Omental fat pad (tissue), 4 donors: ENCODE results near the gene DCC. TPM values are rescaled to one million over a fixed set of nuclear protein-coding genes. Genes with fewer than 3 reads are reported as not detected.

Experiments
- ATAC-seq: fragments of 150-250 bp; one replicate; pipeline ENCODE4 v1.9.1; 2016; ENCODE audit warnings: mild to moderate bottlenecking, moderate library complexity; ENCODE audit not compliant: low FRiP score
- DNase-seq: peaks from one replicate; pipeline ENCODE4 v3.0.0-alpha.2; 2019; ENCODE audit warnings: low spot score
- CTCF ChIP-seq, 3 donors: fragments of 450-650 bp; IDR thresholded peaks; one replicate each; pipeline ENCODE4 v1.5.1; 2016 to 2017; ENCODE audit warnings: antibody characterized with exemption in 3 of 3, mild to moderate bottlenecking in 3 of 3, moderate library complexity in 2 of 3
- total RNA-seq, 4 donors: library from RNA; depleted of rRNA; stranded (reverse); fragments of >200 nt; gene quantifications; one replicate each; pipeline ENCODE4 v1.1.0, GENCODE V29; 2016

Gene DCC
- total RNA-seq, 4 donors from 2014 or later, result 0.12 to 0.63 TPM; not detected in 2

- no peak for DNase-seq
- no peak for TF ChIP-seq CTCF (IDR thresholded peaks at IDR 0.05)
- ATAC-seq, result no peak
Observed at GRCh38 chr18:53526101-53526870, 1186.3 kb downstream of the DCC start.

DNA sequence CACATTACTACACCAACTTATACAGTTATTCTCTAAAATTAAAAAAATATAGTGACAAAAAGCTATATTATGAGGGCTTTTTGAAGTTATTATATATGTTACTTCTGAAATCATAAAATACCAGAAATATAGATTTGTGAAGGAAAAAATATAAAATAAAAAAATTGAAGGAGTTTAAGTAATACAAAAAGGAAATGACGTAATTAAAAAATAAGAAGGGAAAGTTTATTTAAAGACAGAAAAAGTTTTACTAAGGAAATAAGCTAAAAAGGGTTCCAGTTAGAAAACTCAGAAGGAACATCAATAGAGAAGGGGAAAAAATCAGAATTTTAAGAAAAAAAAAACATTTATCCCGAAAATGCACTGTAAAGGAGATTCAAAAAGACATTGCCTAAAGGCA, 1187.4 kb downstream of the DCC start:
- no peak for ATAC-seq
- no peak for DNase-seq
- TF ChIP-seq CTCF (IDR thresholded peaks at IDR 0.05), result no peak

DNA sequence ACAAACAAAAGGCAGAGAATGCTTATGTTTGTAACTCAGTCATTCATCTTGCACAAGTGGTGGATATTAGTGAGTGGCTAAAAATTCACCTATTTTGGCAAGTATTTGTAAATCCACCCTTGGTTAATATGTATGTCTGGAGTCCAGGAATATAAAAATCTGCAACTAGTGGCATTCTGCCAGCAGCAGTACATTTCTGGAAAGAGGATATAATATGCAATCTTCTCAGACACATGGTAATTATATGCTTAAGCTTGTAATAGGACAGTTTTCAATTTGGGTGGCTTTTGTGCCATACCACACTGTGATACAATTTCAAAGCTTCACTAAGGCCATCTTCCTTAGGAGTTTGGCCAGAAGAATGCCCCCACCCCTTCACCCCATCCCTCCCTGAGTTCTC, 1191.2 kb downstream of the DCC start:
- no peak for ATAC-seq
- no peak for TF ChIP-seq CTCF (IDR thresholded peaks at IDR 0.05)
- no peak for DNase-seq

DNA sequence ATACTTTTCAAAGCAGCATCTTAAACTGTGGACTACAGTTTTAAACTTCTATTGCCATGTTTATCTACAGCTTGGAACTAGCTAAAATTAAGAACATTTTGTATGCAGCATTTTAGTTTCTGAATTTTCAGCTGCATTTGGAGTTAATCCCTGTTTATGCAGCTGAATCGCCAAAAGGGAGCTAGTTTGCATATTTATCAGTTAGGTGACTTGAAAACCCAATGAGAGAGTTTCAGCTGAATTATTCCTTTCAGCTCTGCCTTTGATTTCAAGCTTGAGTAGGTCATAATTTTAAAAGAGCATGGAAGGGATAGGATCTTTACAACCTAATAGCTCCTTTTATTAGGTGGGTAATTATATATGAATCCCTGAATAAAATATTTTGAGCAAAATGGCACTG, 1191.9 kb downstream of the DCC start:
- ATAC-seq (no peak), DNase-seq (no peak)
- TF ChIP-seq CTCF (IDR thresholded peaks at IDR 0.05), result no peak

GRCh38 chr18:53534203-53534602, 1194.2 kb downstream of the DCC start:
- TF ChIP-seq CTCF (IDR thresholded peaks at IDR 0.05), result no peak
- DNase-seq (no peak), ATAC-seq (no peak)

GRCh38 chr18:53534695-53535094, 1194.7 kb downstream of the DCC start:
- DNase-seq (peak; percentile 26), ATAC-seq (no peak)
- no peak for TF ChIP-seq CTCF (IDR thresholded peaks at IDR 0.05)

DNA sequence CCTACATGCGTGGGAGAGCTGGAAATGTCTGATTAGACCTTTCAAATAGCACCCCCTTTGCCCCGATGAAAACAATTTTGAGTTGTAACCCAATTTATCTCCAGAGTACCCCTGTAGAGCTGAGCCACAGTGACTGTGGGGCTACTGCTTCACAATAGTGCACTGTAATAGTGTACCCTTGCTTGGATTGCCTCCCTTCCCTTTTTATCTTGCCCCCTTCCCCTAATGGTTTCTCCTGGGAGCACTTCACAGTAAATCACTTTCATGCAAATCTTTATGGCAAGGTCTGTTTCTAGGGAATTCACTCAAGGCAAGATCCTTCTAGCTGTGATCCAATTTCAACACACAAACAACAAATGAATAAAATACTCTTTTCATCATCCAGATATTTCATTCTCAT, 1196.9 kb downstream of the DCC start:
- ATAC-seq, result no peak
- TF ChIP-seq CTCF (IDR thresholded peaks at IDR 0.05), result no peak

More for the DNA sequence above, 1196.9 kb downstream of the DCC start:
- no peak for DNase-seq
